ENCODE measurements around the gene MERTK. TPM values are rescaled to one million over a fixed set of nuclear protein-coding genes. Genes with fewer than 3 reads are reported as not detected.
"Not testable (repeated sequence)": the region's sequence is repeated elsewhere in the genome, so short reads cannot be mapped to it uniquely, and the experiment has no call there.

MERTK gene
- total RNA-seq, 1 donor from 2014 or later: 4.2 TPM

DNA sequence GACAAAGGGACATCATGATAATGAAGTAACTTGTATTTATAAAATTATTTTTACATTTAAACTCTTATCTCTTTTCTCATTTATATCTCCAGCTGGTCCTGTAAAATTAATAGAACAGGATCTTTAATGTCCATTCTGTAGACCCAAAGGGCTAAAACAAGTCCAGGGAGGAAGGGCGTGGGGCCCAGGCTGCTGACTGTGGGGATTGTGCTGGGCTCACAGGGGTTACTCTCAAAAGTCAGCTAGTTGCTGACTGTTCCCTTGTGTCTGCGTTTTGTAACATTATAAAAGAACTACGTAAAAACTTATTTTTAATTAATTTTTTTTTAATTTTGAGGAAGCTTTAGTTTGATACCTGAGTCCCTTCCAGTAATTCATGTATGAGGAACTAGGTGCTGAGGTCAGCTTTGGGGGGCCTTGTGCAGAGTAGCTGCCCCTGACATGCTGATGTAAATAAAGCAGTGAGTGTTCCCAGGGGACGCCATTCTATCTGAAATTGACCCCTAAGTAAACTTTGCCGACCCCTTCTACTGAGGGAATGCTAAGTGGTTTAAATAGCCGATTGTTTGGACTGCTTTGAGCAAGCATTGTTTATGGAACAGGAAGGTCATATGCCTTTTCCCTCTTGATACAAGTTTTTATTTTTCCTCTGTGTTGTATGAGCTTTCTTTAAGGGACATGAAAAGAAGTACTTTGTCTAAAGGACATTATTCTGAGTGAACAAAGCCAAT is 56.4 kb downstream of the MERTK start:
- Histone ChIP-seq H3K9ac (ENCODE audit: low read depth in 1 of 3, low read length in 3 of 3) (no peak overlapping the region), H3K27ac (ENCODE audit: low read depth, low read length) (no peak overlapping the region), H3K27me3 (ENCODE audit: control insufficient read depth in 3 of 3, insufficient read depth in 3 of 3, low read length in 3 of 3) (no peaks in the 10 kb centered on the region), H3K4me3 (ENCODE audit: low read length in 3 of 3) (no peak overlapping the region), H3K4me1 (ENCODE audit: control insufficient read depth in 3 of 3, insufficient read depth in 3 of 3, low read length in 3 of 3) (no peaks in the 10 kb centered on the region), H3K9me3 (ENCODE audit: control insufficient read depth in 3 of 3, low read length in 3 of 3) (no peaks in the 10 kb centered on the region), H3K36me3 (ENCODE audit: control insufficient read depth in 3 of 3, insufficient read depth in 3 of 3, low read length in 3 of 3) (no peaks in the 10 kb centered on the region)

GRCh38 chr2:111957872-111958354 is 59.5 kb downstream of the MERTK start:
- Histone ChIP-seq H3K9ac (ENCODE audit: low read depth in 1 of 3, low read length in 3 of 3) (no peak overlapping the region), H3K27ac (ENCODE audit: low read depth, low read length) (peak overlapping the region; percentile 40), H3K4me1 (ENCODE audit: control insufficient read depth in 3 of 3, insufficient read depth in 3 of 3, low read length in 3 of 3) (no peaks in the 10 kb centered on the region), H3K9me3 (ENCODE audit: control insufficient read depth in 3 of 3, low read length in 3 of 3) (no peaks in the 10 kb centered on the region), H3K27me3 (ENCODE audit: control insufficient read depth in 3 of 3, insufficient read depth in 3 of 3, low read length in 3 of 3) (no peaks in the 10 kb centered on the region), H3K36me3 (ENCODE audit: control insufficient read depth in 3 of 3, insufficient read depth in 3 of 3, low read length in 3 of 3) (no peaks in the 10 kb centered on the region), H3K4me3 (ENCODE audit: low read length in 3 of 3) (no peak overlapping the region)

DNA sequence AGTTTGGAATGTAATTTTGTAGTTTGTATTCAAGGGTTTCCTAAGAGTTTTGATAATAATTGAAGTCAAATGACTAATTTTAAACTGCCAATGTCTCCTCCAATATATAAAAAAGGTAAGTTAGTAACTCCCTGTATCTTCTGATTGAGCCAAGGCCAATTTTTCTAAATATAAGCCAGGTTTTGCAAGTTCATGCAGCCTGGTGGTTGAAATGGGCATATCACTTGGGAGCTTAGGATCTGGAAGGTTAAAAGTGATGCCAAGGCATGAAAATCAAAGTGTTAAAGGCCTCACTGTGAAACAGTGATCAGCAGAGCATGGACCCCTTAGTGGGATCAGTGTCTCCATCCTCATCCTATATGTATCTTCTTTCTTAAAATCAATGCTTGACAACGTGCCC is 60.5 kb downstream of the MERTK start:
- H3K27ac ChIP-seq (ENCODE audit: low read depth, low read length): no peak overlapping the region
- no peaks in the 10 kb centered on the region for H3K36me3 ChIP-seq (ENCODE audit: control insufficient read depth in 3 of 3, insufficient read depth in 3 of 3, low read length in 3 of 3)
- no peaks in the 10 kb centered on the region for H3K4me1 ChIP-seq (ENCODE audit: control insufficient read depth in 3 of 3, insufficient read depth in 3 of 3, low read length in 3 of 3)
- H3K9ac ChIP-seq (ENCODE audit: low read depth in 1 of 3, low read length in 3 of 3): no peak overlapping the region
- H3K9me3 ChIP-seq (ENCODE audit: control insufficient read depth in 3 of 3, low read length in 3 of 3): no peaks in the 10 kb centered on the region
- no peak overlapping the region for H3K4me3 ChIP-seq (ENCODE audit: low read length in 3 of 3)
- H3K27me3 ChIP-seq (ENCODE audit: control insufficient read depth in 3 of 3, insufficient read depth in 3 of 3, low read length in 3 of 3): no peaks in the 10 kb centered on the region

DNA sequence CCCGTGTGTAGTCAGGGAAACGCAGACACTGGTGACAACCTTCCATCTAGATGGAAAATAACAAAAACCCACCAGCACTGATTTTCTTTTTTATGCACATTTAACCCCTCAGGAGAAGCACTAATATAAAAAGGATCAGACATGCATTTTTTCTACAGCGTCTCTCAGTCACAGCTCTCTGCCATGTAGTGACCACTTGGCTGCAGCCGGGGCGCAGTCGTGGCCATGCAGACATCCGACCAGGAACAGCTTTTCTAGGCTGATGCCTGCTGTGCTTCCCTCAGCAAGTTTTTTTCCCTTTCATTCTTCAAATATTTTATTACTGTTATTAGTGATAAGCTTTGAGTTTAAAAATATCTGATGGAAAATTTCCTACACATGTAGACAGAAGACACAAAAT is 63.3 kb downstream of the MERTK start:
- Histone ChIP-seq H3K9ac (ENCODE audit: low read depth in 1 of 3, low read length in 3 of 3) (no peak overlapping the region), H3K36me3 (ENCODE audit: control insufficient read depth in 3 of 3, insufficient read depth in 3 of 3, low read length in 3 of 3) (no peaks in the 10 kb centered on the region), H3K27ac (ENCODE audit: low read depth, low read length) (no peak overlapping the region), H3K9me3 (ENCODE audit: control insufficient read depth in 3 of 3, low read length in 3 of 3) (no peaks in the 10 kb centered on the region), H3K4me1 (ENCODE audit: control insufficient read depth in 3 of 3, insufficient read depth in 3 of 3, low read length in 3 of 3) (peaks cover 2 to 4% (median 3%) of the 10 kb centered on the region in 3 donors), H3K27me3 (ENCODE audit: control insufficient read depth in 3 of 3, insufficient read depth in 3 of 3, low read length in 3 of 3) (no peaks in the 10 kb centered on the region), H3K4me3 (ENCODE audit: low read length in 3 of 3) (no peak overlapping the region)

- H3K9ac ChIP-seq (ENCODE audit: low read depth in 1 of 3, low read length in 3 of 3); H3K4me1 ChIP-seq (ENCODE audit: control insufficient read depth in 3 of 3, insufficient read depth in 3 of 3, low read length in 3 of 3); H3K27me3 ChIP-seq (ENCODE audit: control insufficient read depth in 3 of 3, insufficient read depth in 3 of 3, low read length in 3 of 3); H3K36me3 ChIP-seq (ENCODE audit: control insufficient read depth in 3 of 3, insufficient read depth in 3 of 3, low read length in 3 of 3); H3K4me3 ChIP-seq (ENCODE audit: low read length in 3 of 3); H3K27ac ChIP-seq (ENCODE audit: low read depth, low read length); H3K9me3 ChIP-seq (ENCODE audit: control insufficient read depth in 3 of 3, low read length in 3 of 3): not testable (repeated sequence)
Measured at GRCh38 chr2:111963086-111963485, 64.7 kb downstream of the MERTK start.

GRCh38 chr2:111963508-111963907 is 65.1 kb downstream of the MERTK start:
- H3K4me1 ChIP-seq (ENCODE audit: control insufficient read depth in 3 of 3, insufficient read depth in 3 of 3, low read length in 3 of 3); H3K4me3 ChIP-seq (ENCODE audit: low read length in 3 of 3); H3K27me3 ChIP-seq (ENCODE audit: control insufficient read depth in 3 of 3, insufficient read depth in 3 of 3, low read length in 3 of 3); H3K36me3 ChIP-seq (ENCODE audit: control insufficient read depth in 3 of 3, insufficient read depth in 3 of 3, low read length in 3 of 3); H3K9ac ChIP-seq (ENCODE audit: low read depth in 1 of 3, low read length in 3 of 3); H3K27ac ChIP-seq (ENCODE audit: low read depth, low read length); H3K9me3 ChIP-seq (ENCODE audit: control insufficient read depth in 3 of 3, low read length in 3 of 3): not testable (repeated sequence)

GRCh38 chr2:111965062-111965461 is 66.7 kb downstream of the MERTK start:
- Histone ChIP-seq H3K9ac (ENCODE audit: low read depth in 1 of 3, low read length in 3 of 3) (no peak overlapping the region), H3K27me3 (ENCODE audit: control insufficient read depth in 3 of 3, insufficient read depth in 3 of 3, low read length in 3 of 3) (no peaks in the 10 kb centered on the region), H3K36me3 (ENCODE audit: control insufficient read depth in 3 of 3, insufficient read depth in 3 of 3, low read length in 3 of 3) (no peaks in the 10 kb centered on the region), H3K9me3 (ENCODE audit: control insufficient read depth in 3 of 3, low read length in 3 of 3) (no peaks in the 10 kb centered on the region), H3K4me1 (ENCODE audit: control insufficient read depth in 3 of 3, insufficient read depth in 3 of 3, low read length in 3 of 3) (peaks cover 5 to 8% (median 5%) of the 10 kb centered on the region in 3 donors), H3K27ac (ENCODE audit: low read depth, low read length) (no peak overlapping the region), H3K4me3 (ENCODE audit: low read length in 3 of 3) (no peak overlapping the region)

DNA sequence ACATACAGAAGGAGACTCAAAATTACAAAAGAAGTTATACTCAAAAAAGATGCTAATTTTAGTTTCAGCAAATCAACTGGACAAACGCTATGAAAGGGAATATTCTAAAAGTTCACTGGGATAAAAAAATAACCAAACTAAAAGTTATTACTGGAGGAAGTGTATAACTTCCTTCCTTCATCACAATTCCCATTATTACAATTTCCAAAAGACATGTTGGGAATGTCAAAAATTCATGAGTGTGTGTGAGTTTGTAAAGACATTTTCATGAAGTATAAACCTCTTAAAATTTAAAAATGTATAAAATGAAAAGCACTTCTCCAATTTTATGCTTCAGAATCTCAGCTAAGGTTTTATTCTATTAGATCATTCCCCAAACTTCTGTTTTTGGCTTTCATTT is 67.8 kb downstream of the MERTK start:
- Histone ChIP-seq H3K9ac (ENCODE audit: low read depth in 1 of 3, low read length in 3 of 3) (no peak overlapping the region), H3K27ac (ENCODE audit: low read depth, low read length) (no peak overlapping the region), H3K4me1 (ENCODE audit: control insufficient read depth in 3 of 3, insufficient read depth in 3 of 3, low read length in 3 of 3) (peaks cover 5 to 8% (median 5%) of the 10 kb centered on the region in 3 donors), H3K36me3 (ENCODE audit: control insufficient read depth in 3 of 3, insufficient read depth in 3 of 3, low read length in 3 of 3) (no peaks in the 10 kb centered on the region), H3K9me3 (ENCODE audit: control insufficient read depth in 3 of 3, low read length in 3 of 3) (no peaks in the 10 kb centered on the region), H3K4me3 (ENCODE audit: low read length in 3 of 3) (no peak overlapping the region), H3K27me3 (ENCODE audit: control insufficient read depth in 3 of 3, insufficient read depth in 3 of 3, low read length in 3 of 3) (no peaks in the 10 kb centered on the region)

- Histone ChIP-seq H3K4me3 (ENCODE audit: low read length in 3 of 3) (no peak overlapping the region), H3K9me3 (ENCODE audit: control insufficient read depth in 3 of 3, low read length in 3 of 3) (no peaks in the 10 kb centered on the region), H3K4me1 (ENCODE audit: control insufficient read depth in 3 of 3, insufficient read depth in 3 of 3, low read length in 3 of 3) (peaks cover 5 to 8% (median 5%) of the 10 kb centered on the region in 3 donors), H3K27ac (ENCODE audit: low read depth, low read length) (no peak overlapping the region), H3K36me3 (ENCODE audit: control insufficient read depth in 3 of 3, insufficient read depth in 3 of 3, low read length in 3 of 3) (no peaks in the 10 kb centered on the region), H3K27me3 (ENCODE audit: control insufficient read depth in 3 of 3, insufficient read depth in 3 of 3, low read length in 3 of 3) (no peaks in the 10 kb centered on the region), H3K9ac (ENCODE audit: low read depth in 1 of 3, low read length in 3 of 3) (no peak overlapping the region)
Measured at GRCh38 chr2:111967018-111967417, 68.6 kb downstream of the MERTK start.

DNA sequence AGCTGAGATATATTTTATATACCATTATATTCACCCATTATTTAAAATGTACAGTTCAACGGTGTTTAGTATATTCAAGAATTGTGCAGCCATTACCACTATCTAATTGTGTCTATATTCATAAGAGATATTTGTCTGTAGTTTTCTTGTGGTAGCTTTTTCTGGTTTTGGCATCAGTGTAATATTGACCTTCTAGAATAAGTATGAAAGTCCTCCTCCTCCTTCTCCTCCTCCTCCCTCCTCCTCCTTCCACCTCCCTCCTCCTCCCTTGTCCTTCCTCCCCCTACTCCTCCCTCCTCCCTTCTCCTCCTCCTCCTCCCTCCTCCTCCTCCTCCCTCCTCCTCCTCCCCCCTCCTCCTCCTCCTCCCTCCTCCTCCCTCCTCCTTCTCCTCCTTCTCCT is 72.0 kb downstream of the MERTK start:
- no peak overlapping the region for H3K4me3 ChIP-seq (ENCODE audit: low read length in 3 of 3)
- no peaks in the 10 kb centered on the region for H3K27me3 ChIP-seq (ENCODE audit: control insufficient read depth in 3 of 3, insufficient read depth in 3 of 3, low read length in 3 of 3)
- peaks cover 12 to 28% (median 17%) of the 10 kb centered on the region in 3 donors for H3K4me1 ChIP-seq (ENCODE audit: control insufficient read depth in 3 of 3, insufficient read depth in 3 of 3, low read length in 3 of 3)
- no peaks in the 10 kb centered on the region for H3K36me3 ChIP-seq (ENCODE audit: control insufficient read depth in 3 of 3, insufficient read depth in 3 of 3, low read length in 3 of 3)
- no peak overlapping the region for H3K9ac ChIP-seq (ENCODE audit: low read depth in 1 of 3, low read length in 3 of 3)
- H3K9me3 ChIP-seq (ENCODE audit: control insufficient read depth in 3 of 3, low read length in 3 of 3): no peaks in the 10 kb centered on the region
- no peak overlapping the region for H3K27ac ChIP-seq (ENCODE audit: low read depth, low read length)
